ENCODE data around the gene CPNE7. TPM values are rescaled to one million over a fixed set of nuclear protein-coding genes. Genes with fewer than 3 reads are reported as not detected.

Gene CPNE7
- 1 to 10 TPM; 6.6 to 7.7 (median 6.8) TPM for polyA plus RNA-seq (ENCODE audit: insufficient read length in 3 of 3)
- long read RNA-seq, donor 1, result 0 reads
- long read RNA-seq, donor 2, partial matches to known transcripts, result 0 of 1 reads
- long read RNA-seq, donor 2, other reads (novel, unspliced or antisense), result 0 of 1 reads
- long read RNA-seq, donor 3, partial matches to known transcripts, result 0 of 1 reads
- long read RNA-seq, donor 3, other reads (novel, unspliced or antisense), result 0 of 1 reads
- long read RNA-seq, donor 4, partial matches to known transcripts, result 0 of 1 reads
- long read RNA-seq, donor 4, other reads (novel, unspliced or antisense), result 0 of 1 reads
- long read RNA-seq, donor 5, result 0 reads
- long read RNA-seq, donor 6, result 0 reads
- long read RNA-seq, donor 7, result 0 reads
- long read RNA-seq, donor 8, result 0 reads
- long read RNA-seq, donor 9, result 0 reads
- long read RNA-seq, donor 10, result 0 reads
- long read RNA-seq, donor 11, result 0 reads
- long read RNA-seq, donor 12, result 0 reads
- long read RNA-seq, donor 13, result 0 reads
- long read RNA-seq, donor 14, partial matches to known transcripts, result 0 of 1 reads
- long read RNA-seq, donor 14, other reads (novel, unspliced or antisense), result 0 of 1 reads
- long read RNA-seq, donor 15, result 0 reads
- long read RNA-seq, donor 16, partial matches to known transcripts, result 0 of 1 reads
- long read RNA-seq, donor 16, other reads (novel, unspliced or antisense), result 0 of 1 reads

- DNase-seq (ENCODE audit: extremely low read depth in 1 of 11, low read depth in 9 of 11, low spot score in 4 of 11), result no peak
Measured at GRCh38 chr16:89575247-89576152, at the start of gene CPNE7. CPNE7 (plus strand) TSS chr16:89575758; CDS start chr16:89575898, 140 bp downstream.

- no peak for DNase-seq (ENCODE audit: extremely low read depth in 1 of 11, low read depth in 9 of 11, low spot score in 4 of 11)
Measured at GRCh38 chr16:89529097-89529496, 46.5 kb upstream of the CPNE7 start.

- no peak for DNase-seq (ENCODE audit: extremely low read depth in 1 of 11, low read depth in 9 of 11, low spot score in 4 of 11)
Measured at GRCh38 chr16:89530401-89531381, 44.9 kb upstream of the CPNE7 start.

GRCh38 chr16:89531821-89532526, 43.6 kb upstream of the CPNE7 start:
- no peak for DNase-seq (ENCODE audit: extremely low read depth in 1 of 11, low read depth in 9 of 11, low spot score in 4 of 11)

GRCh38 chr16:89534252-89534756, 41.3 kb upstream of the CPNE7 start:
- DNase-seq (ENCODE audit: extremely low read depth in 1 of 11, low read depth in 9 of 11, low spot score in 4 of 11), result no peak

GRCh38 chr16:89536371-89536770, 39.2 kb upstream of the CPNE7 start:
- no peak for DNase-seq (ENCODE audit: extremely low read depth in 1 of 11, low read depth in 9 of 11, low spot score in 4 of 11)

GRCh38 chr16:89536886-89537548, 38.5 kb upstream of the CPNE7 start:
- DNase-seq (ENCODE audit: extremely low read depth in 1 of 11, low read depth in 9 of 11, low spot score in 4 of 11), result no peak

GRCh38 chr16:89537549-89537925, 38.0 kb upstream of the CPNE7 start:
- no peak for DNase-seq (ENCODE audit: extremely low read depth in 1 of 11, low read depth in 9 of 11, low spot score in 4 of 11)

- no peak for DNase-seq (ENCODE audit: extremely low read depth in 1 of 11, low read depth in 9 of 11, low spot score in 4 of 11)
Measured at GRCh38 chr16:89538286-89538685, 37.3 kb upstream of the CPNE7 start.

GRCh38 chr16:89540557-89540956, 35.0 kb upstream of the CPNE7 start:
- DNase-seq (ENCODE audit: extremely low read depth in 1 of 11, low read depth in 9 of 11, low spot score in 4 of 11), result no peak

- DNase-seq (ENCODE audit: extremely low read depth in 1 of 11, low read depth in 9 of 11, low spot score in 4 of 11), result no peak
Measured at GRCh38 chr16:89541792-89542191, 33.8 kb upstream of the CPNE7 start.

- no peak for DNase-seq (ENCODE audit: extremely low read depth in 1 of 11, low read depth in 9 of 11, low spot score in 4 of 11)
Measured at GRCh38 chr16:89544113-89544512, 31.4 kb upstream of the CPNE7 start.

- DNase-seq (ENCODE audit: extremely low read depth in 1 of 11, low read depth in 9 of 11, low spot score in 4 of 11), result no peak
Measured at GRCh38 chr16:89544713-89545043, 30.9 kb upstream of the CPNE7 start.

- peak in 1 of 11 donors; percentile 35 for DNase-seq (ENCODE audit: extremely low read depth in 1 of 11, low read depth in 9 of 11, low spot score in 4 of 11)
Measured at GRCh38 chr16:89545044-89545830, 30.3 kb upstream of the CPNE7 start.

GRCh38 chr16:89545831-89546574, 29.6 kb upstream of the CPNE7 start:
- DNase-seq (ENCODE audit: extremely low read depth in 1 of 11, low read depth in 9 of 11, low spot score in 4 of 11), result peak in 2 of 11 donors; percentile 27 to 46

- no peak for DNase-seq (ENCODE audit: extremely low read depth in 1 of 11, low read depth in 9 of 11, low spot score in 4 of 11)
Measured at GRCh38 chr16:89546781-89547180, 28.8 kb upstream of the CPNE7 start.
